CD1c-positive myeloid dendritic cell (primary cell): ENCODE measurements around the gene PSMC1.
"Not testable (repeated sequence)": the region's sequence is repeated elsewhere in the genome, so short reads cannot be mapped to it uniquely, and the experiment has no call there.

Source experiments
- DNase-seq: peaks from one replicate; pipeline ENCODE4 v3.0.0-alpha.2; 2016; ENCODE audit errors: extremely low spot score

Gene PSMC1

GRCh38 chr14:90256354-90257131 is at the start of gene PSMC1:
TSS of gene PSMC1 (plus strand) at chr14:90256553. CDS start at chr14:90256598, 45 bp downstream.
- DNase-seq, result peak; percentile 94

GRCh38 chr14:90213099-90213748 is 43.1 kb upstream of the PSMC1 start:
- DNase-seq, result no peak

DNA sequence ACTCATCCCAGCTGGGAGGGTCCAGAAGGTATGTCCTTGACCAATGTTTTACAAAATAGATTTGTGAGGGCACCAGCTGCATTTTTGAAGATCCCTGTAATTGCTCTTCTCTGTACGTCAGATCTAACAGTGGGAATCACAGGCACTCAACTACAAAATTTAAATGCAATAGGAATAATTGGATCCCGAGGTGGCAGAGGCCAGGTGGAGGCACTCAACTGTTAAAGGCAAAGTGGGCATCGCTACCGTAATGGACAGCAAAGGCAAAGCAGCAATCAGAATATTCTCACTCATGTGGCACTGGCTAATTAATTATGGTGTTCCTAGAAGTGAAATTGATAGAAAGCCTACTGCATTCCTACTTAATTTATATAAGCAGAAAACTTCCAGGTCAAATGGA is 27.9 kb upstream of the PSMC1 start:
- DNase-seq, result no peak

DNA sequence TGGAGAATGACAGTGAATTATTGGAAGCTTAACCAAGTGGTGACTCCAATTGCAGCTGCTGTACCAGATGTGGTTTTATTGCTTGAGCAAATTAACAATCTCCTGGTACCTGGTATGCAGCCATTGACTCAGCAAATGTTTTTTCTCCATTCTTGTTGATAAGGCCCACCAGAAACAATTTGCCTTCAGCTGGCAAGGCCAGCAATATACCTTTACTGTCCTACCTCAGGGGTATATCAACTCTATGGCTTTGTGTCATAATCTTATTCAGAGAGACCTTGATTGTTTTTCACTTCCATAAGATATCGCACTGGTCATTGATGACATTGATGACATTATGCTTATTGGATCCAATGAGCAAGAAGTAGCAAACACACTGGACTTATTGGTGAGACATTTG is 26.4 kb upstream of the PSMC1 start:
- not testable (repeated sequence) for DNase-seq

- peak; percentile 84 for DNase-seq
Observed at GRCh38 chr14:90235179-90235976, 21.0 kb upstream of the PSMC1 start.

DNA sequence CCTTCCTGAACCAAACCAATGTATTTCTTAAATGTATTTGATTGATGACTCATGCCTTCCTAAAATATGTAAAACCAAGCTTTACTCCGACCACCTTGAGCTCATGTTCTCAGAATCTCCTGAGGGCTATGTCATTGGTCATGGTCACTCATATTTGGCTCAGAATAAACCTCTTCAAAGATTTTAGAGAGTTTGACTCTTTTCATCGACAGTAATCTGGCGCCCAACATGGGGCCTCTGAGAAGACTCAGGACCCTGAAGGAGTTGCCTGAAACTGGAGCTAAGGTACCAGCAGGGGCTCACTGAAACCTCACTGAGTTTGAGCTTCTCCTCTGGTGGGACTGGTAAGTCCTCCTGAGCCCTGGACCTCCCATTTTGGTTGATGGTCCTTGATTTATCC is 17.2 kb upstream of the PSMC1 start:
- DNase-seq, result no peak

DNA sequence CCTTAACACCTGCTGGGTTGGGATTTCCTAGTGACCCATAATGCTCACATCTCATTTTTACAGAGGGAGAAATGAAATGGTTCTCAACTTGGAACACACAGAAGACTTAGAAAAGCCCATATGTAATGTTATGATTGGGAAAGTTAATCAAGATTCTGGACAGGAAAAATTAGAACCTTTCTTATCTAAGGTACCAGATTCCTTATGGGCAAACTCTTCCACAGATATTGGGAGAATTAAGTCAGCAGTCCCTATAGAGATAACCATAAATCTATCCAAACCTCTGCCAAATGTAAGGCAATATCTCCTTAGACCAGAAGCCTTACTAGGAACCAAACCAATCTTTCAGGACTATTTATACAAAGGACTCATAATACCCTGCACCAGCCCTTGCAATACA is 13.9 kb upstream of the PSMC1 start:
- DNase-seq, result no peak

GRCh38 chr14:90246936-90247335 is 9.4 kb upstream of the PSMC1 start:
- DNase-seq, result no peak

DNA sequence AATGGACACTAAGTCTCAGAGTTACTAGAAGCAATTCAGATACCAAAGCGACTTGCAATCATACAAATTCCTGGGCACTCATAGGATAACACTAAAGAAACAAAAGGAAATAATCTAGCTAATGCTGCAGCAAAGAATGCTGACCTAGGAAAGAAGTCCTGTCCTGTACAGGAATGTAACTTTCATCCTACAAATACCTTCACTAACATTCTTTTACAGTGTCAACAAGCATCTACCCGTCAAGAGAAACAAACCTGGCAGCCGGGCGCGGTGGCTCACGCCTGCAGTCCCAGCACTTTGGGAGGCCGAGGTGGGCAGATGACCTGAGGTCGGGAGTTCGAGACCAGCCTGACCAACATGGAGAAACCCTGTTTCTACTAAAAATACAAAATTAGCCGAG is 8.9 kb upstream of the PSMC1 start:
- DNase-seq, result not testable (repeated sequence)

- DNase-seq, result no peak
Observed at GRCh38 chr14:90248594-90248993, 7.8 kb upstream of the PSMC1 start.

GRCh38 chr14:90253826-90254225 is 2.5 kb upstream of the PSMC1 start:
- DNase-seq, result no peak

- DNase-seq, result no peak
Observed at GRCh38 chr14:90255871-90256270, 482 bp upstream of the PSMC1 start.

- no peak for DNase-seq
Observed at GRCh38 chr14:90263748-90264449, 7.5 kb downstream of the PSMC1 start.

DNA sequence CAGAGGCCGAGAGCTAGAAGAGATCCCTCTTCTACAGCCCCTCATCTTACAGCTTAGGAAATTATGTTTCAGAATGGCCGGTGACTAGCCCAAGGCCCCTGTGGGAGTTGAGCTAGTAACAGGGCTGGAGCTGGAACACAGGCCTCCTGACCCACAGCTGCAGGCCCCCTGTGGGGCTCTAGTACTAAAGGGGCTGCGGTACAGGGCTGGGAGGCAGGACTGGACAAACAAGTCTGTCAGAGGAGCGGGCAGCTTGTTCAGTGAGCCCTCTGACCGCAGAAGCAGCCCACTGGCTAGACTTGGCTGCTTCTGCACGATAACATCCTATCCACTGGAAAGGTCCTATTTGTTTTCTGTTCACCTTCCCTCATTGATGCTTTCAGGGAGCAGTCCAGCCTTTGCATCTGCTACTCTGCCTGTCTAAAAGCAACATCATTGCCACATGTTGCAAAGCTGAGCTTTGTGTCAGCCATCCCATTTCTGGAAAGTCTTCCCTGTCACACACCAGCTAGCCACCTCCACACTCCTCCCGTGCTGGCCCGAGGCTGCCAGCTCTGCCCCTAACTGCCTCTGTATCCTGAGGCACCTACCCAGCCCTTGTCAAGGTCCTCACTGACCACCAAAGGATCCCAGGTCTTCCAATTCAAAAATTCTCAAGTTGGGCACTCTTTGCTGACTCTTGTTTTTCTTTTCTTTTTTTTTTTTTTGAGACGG is 10.2 kb downstream of the PSMC1 start:
- DNase-seq, result no peak

GRCh38 chr14:90268420-90268819 is 12.1 kb downstream of the PSMC1 start:
- DNase-seq, result no peak

DNA sequence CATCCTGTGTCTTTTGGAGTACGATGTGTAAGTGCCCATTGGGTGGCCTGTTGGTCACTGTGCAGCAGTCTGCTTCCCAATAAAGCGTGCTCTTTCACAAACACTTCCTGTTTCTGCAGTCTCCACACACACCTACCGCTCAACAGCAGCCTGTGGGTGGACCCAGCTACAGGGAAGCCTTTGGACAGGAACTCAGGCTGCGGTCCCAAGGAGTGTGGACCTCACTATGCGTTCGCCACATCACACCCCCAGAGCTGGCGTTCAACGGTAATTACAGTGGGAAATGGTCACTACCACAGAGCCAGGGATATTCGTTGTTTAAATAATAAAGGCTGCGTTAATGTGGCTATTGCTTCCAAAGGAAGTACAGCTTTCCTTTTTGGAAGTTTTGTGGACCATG is 16.2 kb downstream of the PSMC1 start:
- peak; percentile 90 for DNase-seq

GRCh38 chr14:90273532-90273931 is 17.2 kb downstream of the PSMC1 start:
- no peak for DNase-seq

DNA sequence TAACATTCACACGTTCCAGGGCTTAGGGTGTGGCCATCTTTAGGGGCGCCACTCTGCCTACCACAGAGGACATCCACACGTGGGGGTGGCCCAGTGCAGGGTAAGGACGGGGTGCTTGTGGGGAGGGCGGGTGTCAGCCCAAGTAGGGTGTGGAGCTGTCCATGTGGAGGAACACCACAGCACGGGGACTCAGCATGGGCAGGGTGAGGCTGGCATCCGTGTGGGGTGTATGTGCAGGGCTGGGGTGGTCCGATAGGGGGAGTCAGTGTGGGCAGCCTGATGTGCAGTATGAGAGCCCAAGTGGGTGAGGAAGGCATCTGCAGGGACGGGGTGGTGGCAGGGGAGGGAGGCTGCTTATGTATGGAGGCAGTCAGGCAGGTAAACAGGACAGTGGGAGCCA is 17.7 kb downstream of the PSMC1 start:
- DNase-seq, result no peak

DNA sequence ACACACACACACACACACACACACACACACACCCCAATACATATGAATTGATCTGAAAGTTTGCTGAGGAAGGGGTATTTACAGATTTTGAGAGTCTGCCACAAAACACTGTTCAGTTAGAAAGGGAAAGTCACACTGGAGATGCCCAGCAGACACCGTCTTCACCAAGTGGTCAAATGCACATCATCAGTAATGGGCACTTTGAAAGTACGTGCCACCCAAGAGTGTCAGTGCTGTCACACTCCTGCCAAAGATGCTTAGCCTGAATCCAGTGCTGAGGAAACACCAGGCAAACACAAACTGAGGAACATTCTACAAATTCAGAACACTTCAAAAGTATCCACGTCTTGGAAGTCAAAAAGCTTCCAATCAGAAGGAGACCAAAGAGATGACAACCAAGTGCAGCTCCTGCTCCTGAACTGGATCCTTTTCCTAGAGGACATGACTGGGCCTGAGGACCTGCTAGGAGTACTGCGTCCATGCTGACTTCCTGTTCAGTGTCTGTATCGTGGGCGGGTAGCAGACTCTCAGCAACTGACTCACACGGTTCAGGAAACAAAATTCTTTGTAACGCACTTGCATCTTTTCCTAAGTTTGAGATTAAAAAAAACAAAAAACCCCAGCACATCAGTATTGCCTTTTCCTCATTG is 18.6 kb downstream of the PSMC1 start:
- DNase-seq, result peak; percentile 88

- DNase-seq, result no peak
Observed at GRCh38 chr14:90275458-90275814, 19.1 kb downstream of the PSMC1 start.

- DNase-seq, result peak; percentile 55
Observed at GRCh38 chr14:90275820-90276219, 19.5 kb downstream of the PSMC1 start.
